K562 (cell line): ENCODE results near the gene PRAME. TPM values are rescaled to one million over a fixed set of nuclear protein-coding genes. Genes with fewer than 3 reads are reported as not detected.

ENCODE experiments used
- FOXP1 ChIP-seq: sonication (generic); formaldehyde crosslinking; IDR thresholded peaks from 2 replicates; pipeline ENCODE4 v1.8.0; 2022; ENCODE audit warnings: mild to moderate bottlenecking, missing genetic modification reagents
- HMG20A ChIP-seq: fragments of 450-650 bp; formaldehyde crosslinking; conservative IDR thresholded peaks from 2 replicates; pipeline ENCODE4 v1.4.0; 2020; ENCODE audit warnings: mild to moderate bottlenecking, mixed read lengths
- HMG20B ChIP-seq: fragments of 250-450 bp; sonication (Bioruptor Pico); IDR thresholded peaks from 2 replicates; pipeline ENCODE4 v1.5.0; 2021; ENCODE audit warnings: mild to moderate bottlenecking
- HOXB6 ChIP-seq: fragments of 250-450 bp; sonication (Bioruptor Pico); IDR thresholded peaks from 2 replicates; pipeline ENCODE4 v1.5.1; 2022; ENCODE audit warnings: mild to moderate bottlenecking, borderline replicate concordance
- PHF20 ChIP-seq: fragments of 450-650 bp; IDR thresholded peaks from 2 replicates; pipeline ENCODE4 v1.6.1; 2018; ENCODE audit not compliant: partially characterized antibody
- RBM22 ChIP-seq: fragments of 200-400 bp; formaldehyde crosslinking; IDR thresholded peaks from 2 replicates; pipeline ENCODE4 v1.6.1; 2018; ENCODE audit warnings: low read length, low read depth; ENCODE audit not compliant: poor library complexity, severe bottlenecking
- SUPT5H ChIP-seq: fragments of 450-650 bp; IDR thresholded peaks from 2 replicates; pipeline ENCODE4 v1.6.1; 2016
- ZBTB49 ChIP-seq: sonication (generic); formaldehyde crosslinking; IDR thresholded peaks from 2 replicates; pipeline ENCODE4 v1.8.0; 2022; ENCODE audit warnings: missing genetic modification reagents, mild to moderate bottlenecking, borderline replicate concordance
- ZBTB7A ChIP-seq: IDR thresholded peaks from 2 replicates; pipeline ENCODE4 v1.6.1; 2011; ENCODE audit warnings: low read depth, mild to moderate bottlenecking, low read length, moderate library complexity, borderline replicate concordance; ENCODE audit not compliant: control insufficient read depth
- ZNF436 ChIP-seq: fragments of 250-450, 450-650 bp; sonication (Bioruptor Pico); formaldehyde crosslinking; IDR thresholded peaks from 2 replicates; pipeline ENCODE4 v1.7.0; 2020; ENCODE audit warnings: mild to moderate bottlenecking
- polyA plus RNA-seq, 8 experiments: library from polyadenylated mRNA; depleted of rRNA in 4 of 8; stranded (reverse) in 5 of 8; unstranded in 3 of 8; fragments of >200 nt; fragmentation: Nextera tagmentation in 2 of 8; fragmentation: Illumina TruSeq in 1 of 8; extraction: Ambion mirVana in 2 of 8; extraction: Trizol in 1 of 8; gene quantifications; 2 replicates each; pipeline versions ENCODE4 v1.2.1 to v1.2.3, GENCODE V29; 2011 to 2014; ENCODE audit warnings: inconsistent platforms in 1 of 8, missing spikeins in 1 of 8
- total RNA-seq, 7 experiments: library from RNA; depleted of rRNA in 6 of 7; stranded (reverse); fragments of >200 nt in 6 of 7; fragmentation: Illumina TruSeq in 2 of 7; extraction: Trizol in 2 of 7; gene quantifications; 2 replicates each; pipeline versions ENCODE4 v1.2.1 to v1.2.3, GENCODE V29; 2011 to 2021; ENCODE audit warnings: low replicate concordance in 1 of 7
- TF ChIP-seq, protein P1 (sequence below): fragments of 200-600 bp; sonication (generic); IDR thresholded peaks from one replicate; pipeline ENCODE4 v1.6.1; 2012; ENCODE audit warnings: mild to moderate bottlenecking, low read depth, low read length, inconsistent platforms
- TF ChIP-seq, protein P2 (sequence below): sonication (generic); formaldehyde crosslinking; IDR thresholded peaks from 2 replicates; pipeline ENCODE4 v1.8.1; 2023; ENCODE audit warnings: mild to moderate bottlenecking, missing genetic modification reagents, moderate library complexity

PRAME gene
- total and polyA plus RNA-seq, 9 of the 15 experiments (the other 6 are each of a cell fraction or from before 2014, with no cell fraction given) = 662 to 2,141 (median 1,142) TPM

DNA sequence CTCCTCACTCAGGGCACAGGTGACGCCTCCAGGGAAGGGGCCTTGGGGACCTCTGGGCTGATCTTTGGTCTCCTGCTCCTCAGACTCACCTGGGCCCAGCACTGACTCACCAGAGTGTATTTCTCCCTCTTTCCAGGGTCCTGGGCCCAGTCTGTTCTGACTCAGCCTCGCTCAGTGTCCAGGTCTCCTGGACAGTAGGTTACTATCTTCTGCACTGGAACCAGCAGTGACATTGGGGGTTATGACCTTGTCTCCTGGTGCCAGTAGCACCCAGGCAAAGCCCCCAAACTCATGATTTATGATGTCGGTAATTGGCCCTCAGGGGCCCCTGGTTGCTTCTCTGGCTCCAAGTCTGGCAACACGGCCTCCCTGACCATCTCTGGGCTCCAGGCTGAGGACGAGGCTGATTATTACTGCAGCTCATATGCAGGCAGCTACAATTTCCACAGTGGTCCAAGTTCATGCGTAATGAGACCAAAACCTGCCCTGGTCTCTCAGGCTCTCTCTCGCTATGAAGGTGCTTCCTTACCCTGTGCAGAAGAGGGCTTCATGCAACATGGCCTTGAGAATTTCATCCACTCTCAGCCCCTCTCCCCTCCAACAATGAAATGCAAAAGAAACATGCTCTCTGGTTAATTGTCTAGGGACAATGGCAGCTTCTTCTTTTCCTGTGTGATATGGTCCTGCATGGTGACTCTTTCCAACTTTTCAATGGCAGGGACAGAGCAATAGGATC lies 21.0 kb upstream of the PRAME start (continued):
- TF ChIP-seq ZBTB49 (CRISPR knock-in tag) (peak; percentile 88), ZBTB7A (0 out of 2 replicates have a peak, but pooled peaks have one; percentile 33), PHF20 (no peak), HMG20A (CRISPR knock-in tag) (no peak), SUPT5H (no peak), ZNF436 (CRISPR knock-in tag) (no peak), HOXB6 (CRISPR knock-in tag) (no peak), FOXP1 (CRISPR knock-in tag) (no peak; the same call in 1 of the 2 replicates), HMG20B (CRISPR knock-in tag) (peak; percentile 78; the same call in 1 of the 2 replicates), RBM22 (no peak)
- TF ChIP-seq, protein P1, sequence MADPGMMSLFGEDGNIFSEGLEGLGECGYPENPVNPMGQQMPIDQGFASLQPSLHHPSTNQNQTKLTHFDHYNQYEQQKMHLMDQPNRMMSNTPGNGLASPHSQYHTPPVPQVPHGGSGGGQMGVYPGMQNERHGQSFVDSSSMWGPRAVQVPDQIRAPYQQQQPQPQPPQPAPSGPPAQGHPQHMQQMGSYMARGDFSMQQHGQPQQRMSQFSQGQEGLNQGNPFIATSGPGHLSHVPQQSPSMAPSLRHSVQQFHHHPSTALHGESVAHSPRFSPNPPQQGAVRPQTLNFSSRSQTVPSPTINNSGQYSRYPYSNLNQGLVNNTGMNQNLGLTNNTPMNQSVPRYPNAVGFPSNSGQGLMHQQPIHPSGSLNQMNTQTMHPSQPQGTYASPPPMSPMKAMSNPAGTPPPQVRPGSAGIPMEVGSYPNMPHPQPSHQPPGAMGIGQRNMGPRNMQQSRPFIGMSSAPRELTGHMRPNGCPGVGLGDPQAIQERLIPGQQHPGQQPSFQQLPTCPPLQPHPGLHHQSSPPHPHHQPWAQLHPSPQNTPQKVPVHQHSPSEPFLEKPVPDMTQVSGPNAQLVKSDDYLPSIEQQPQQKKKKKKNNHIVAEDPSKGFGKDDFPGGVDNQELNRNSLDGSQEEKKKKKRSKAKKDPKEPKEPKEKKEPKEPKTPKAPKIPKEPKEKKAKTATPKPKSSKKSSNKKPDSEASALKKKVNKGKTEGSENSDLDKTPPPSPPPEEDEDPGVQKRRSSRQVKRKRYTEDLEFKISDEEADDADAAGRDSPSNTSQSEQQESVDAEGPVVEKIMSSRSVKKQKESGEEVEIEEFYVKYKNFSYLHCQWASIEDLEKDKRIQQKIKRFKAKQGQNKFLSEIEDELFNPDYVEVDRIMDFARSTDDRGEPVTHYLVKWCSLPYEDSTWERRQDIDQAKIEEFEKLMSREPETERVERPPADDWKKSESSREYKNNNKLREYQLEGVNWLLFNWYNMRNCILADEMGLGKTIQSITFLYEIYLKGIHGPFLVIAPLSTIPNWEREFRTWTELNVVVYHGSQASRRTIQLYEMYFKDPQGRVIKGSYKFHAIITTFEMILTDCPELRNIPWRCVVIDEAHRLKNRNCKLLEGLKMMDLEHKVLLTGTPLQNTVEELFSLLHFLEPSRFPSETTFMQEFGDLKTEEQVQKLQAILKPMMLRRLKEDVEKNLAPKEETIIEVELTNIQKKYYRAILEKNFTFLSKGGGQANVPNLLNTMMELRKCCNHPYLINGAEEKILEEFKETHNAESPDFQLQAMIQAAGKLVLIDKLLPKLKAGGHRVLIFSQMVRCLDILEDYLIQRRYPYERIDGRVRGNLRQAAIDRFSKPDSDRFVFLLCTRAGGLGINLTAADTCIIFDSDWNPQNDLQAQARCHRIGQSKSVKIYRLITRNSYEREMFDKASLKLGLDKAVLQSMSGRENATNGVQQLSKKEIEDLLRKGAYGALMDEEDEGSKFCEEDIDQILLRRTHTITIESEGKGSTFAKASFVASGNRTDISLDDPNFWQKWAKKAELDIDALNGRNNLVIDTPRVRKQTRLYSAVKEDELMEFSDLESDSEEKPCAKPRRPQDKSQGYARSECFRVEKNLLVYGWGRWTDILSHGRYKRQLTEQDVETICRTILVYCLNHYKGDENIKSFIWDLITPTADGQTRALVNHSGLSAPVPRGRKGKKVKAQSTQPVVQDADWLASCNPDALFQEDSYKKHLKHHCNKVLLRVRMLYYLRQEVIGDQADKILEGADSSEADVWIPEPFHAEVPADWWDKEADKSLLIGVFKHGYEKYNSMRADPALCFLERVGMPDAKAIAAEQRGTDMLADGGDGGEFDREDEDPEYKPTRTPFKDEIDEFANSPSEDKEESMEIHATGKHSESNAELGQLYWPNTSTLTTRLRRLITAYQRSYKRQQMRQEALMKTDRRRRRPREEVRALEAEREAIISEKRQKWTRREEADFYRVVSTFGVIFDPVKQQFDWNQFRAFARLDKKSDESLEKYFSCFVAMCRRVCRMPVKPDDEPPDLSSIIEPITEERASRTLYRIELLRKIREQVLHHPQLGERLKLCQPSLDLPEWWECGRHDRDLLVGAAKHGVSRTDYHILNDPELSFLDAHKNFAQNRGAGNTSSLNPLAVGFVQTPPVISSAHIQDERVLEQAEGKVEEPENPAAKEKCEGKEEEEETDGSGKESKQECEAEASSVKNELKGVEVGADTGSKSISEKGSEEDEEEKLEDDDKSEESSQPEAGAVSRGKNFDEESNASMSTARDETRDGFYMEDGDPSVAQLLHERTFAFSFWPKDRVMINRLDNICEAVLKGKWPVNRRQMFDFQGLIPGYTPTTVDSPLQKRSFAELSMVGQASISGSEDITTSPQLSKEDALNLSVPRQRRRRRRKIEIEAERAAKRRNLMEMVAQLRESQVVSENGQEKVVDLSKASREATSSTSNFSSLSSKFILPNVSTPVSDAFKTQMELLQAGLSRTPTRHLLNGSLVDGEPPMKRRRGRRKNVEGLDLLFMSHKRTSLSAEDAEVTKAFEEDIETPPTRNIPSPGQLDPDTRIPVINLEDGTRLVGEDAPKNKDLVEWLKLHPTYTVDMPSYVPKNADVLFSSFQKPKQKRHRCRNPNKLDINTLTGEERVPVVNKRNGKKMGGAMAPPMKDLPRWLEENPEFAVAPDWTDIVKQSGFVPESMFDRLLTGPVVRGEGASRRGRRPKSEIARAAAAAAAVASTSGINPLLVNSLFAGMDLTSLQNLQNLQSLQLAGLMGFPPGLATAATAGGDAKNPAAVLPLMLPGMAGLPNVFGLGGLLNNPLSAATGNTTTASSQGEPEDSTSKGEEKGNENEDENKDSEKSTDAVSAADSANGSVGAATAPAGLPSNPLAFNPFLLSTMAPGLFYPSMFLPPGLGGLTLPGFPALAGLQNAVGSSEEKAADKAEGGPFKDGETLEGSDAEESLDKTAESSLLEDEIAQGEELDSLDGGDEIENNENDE = no peak
- TF ChIP-seq, protein P2, sequence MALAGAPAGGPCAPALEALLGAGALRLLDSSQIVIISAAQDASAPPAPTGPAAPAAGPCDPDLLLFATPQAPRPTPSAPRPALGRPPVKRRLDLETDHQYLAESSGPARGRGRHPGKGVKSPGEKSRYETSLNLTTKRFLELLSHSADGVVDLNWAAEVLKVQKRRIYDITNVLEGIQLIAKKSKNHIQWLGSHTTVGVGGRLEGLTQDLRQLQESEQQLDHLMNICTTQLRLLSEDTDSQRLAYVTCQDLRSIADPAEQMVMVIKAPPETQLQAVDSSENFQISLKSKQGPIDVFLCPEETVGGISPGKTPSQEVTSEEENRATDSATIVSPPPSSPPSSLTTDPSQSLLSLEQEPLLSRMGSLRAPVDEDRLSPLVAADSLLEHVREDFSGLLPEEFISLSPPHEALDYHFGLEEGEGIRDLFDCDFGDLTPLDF (CRISPR knock-in tag) = peak; percentile 23; the same call in 1 of the 2 replicates
